Thyroid gland (tissue), 4 donors: ENCODE results near the gene MYO19. TPM values are rescaled to one million over a fixed set of nuclear protein-coding genes. Genes with fewer than 3 reads are reported as not detected.

Experiments
- DNase-seq, 2 donors: peaks; one replicate each; pipeline ENCODE4 v3.0.0-alpha.2; 2019
- H3K27ac ChIP-seq, 3 donors: fragments of 200-600 bp; sonication (generic); 1 replicate in 2 of 3; 2 replicates in 1 of 3; pipeline ENCODE4 v1.5.1; 2016 to 2019; ENCODE audit warnings: mild to moderate bottlenecking in 1 of 3, moderate library complexity in 1 of 3
- H3K27me3 ChIP-seq: fragments of 200-600 bp; sonication (generic); one replicate; pipeline ENCODE4 v1.5.1; 2019
- H3K36me3 ChIP-seq, 2 donors: fragments of 200-600 bp; sonication (generic); one replicate each; pipeline ENCODE4 v1.5.1; 2016 to 2019
- H3K4me1 ChIP-seq, 2 donors: fragments of 200-600 bp; sonication (generic); one replicate each; pipeline ENCODE4 v1.5.1; 2017 to 2019
- H3K4me3 ChIP-seq, 3 donors: fragments of 200-600 bp; sonication (generic); replicated peaks in 1 of 3; 1 replicate in 2 of 3; 2 replicates in 1 of 3; pipeline ENCODE4 v1.5.1; 2016; ENCODE audit warnings: mild to moderate bottlenecking in 1 of 3
- H3K9me3 ChIP-seq: fragments of 200-600 bp; sonication (generic); one replicate; pipeline ENCODE4 v1.5.1; 2017
- CTCF ChIP-seq, 6 experiments: fragments of 200-600 bp in 3 of 6; fragments of 450-650 bp in 3 of 6; sonication (generic) in 3 of 6; IDR thresholded peaks; one replicate each; pipeline ENCODE4 v1.5.1; 2016 to 2019; ENCODE audit warnings: antibody characterized with exemption in 6 of 6, mild to moderate bottlenecking in 2 of 6, inconsistent platforms in 1 of 6, moderate library complexity in 1 of 6
- POLR2A ChIP-seq, 2 donors: fragments of 450-650 bp; IDR thresholded peaks; one replicate each; pipeline ENCODE4 v1.6.1; 2017; ENCODE audit warnings: antibody characterized with exemption in 2 of 2, mild to moderate bottlenecking in 2 of 2, moderate library complexity in 1 of 2
- WGBS, 2 donors: methylation state at CpG; one replicate each; pipeline ENCODE4 v1.1.5; 2017; 5-methylcytosine and 5-hydroxymethylcytosine counted together
- intact Hi-C: fragments of 100-400 bp; cut with DNase I; formaldehyde crosslinking; loops from one replicate; pipeline ENCODE4 v1.15.1; 2023
- total RNA-seq, 4 donors: library from RNA; depleted of rRNA; stranded (reverse); fragments of >200 nt; gene quantifications; one replicate each; pipeline ENCODE4 v1.2.3, GENCODE V29; 2016

The MYO19 gene
- total RNA-seq, 4 donors from 2014 or later = 45.6 to 80.0 (median 64.5) TPM

GRCh38 chr17:36532435-36532975 lies 2.2 kb downstream of the MYO19 start:
- no peak for DNase-seq
- 92 to 100% methylated on average over 2 of the region's 2 CpGs for WGBS, 2 donors
- intact Hi-C loops = no loop called here
- no peak overlapping the region for H3K27ac ChIP-seq
- no peak overlapping the region for H3K4me3 ChIP-seq
- peaks cover 5 to 10% of the 10 kb centered on the region in 2 donors for H3K4me1 ChIP-seq
- no peaks in the 10 kb centered on the region for H3K27me3 ChIP-seq
- no peaks in the 10 kb centered on the region for H3K9me3 ChIP-seq
- peaks cover 4 to 17% of the 10 kb centered on the region in 2 donors for H3K36me3 ChIP-seq
- no peak for TF ChIP-seq CTCF (IDR thresholded peaks at IDR 0.05)
- TF ChIP-seq POLR2A (IDR thresholded peaks at IDR 0.05) = no peak

GRCh38 chr17:36529121-36529520 lies 5.5 kb downstream of the MYO19 start:
- Histone ChIP-seq H3K4me1 (peaks cover 0 to 4% of the 10 kb centered on the region in 2 donors), H3K9me3 (no peaks in the 10 kb centered on the region), H3K4me3 (no peak overlapping the region), H3K27ac (no peak overlapping the region), H3K36me3 (peaks cover 18 to 25% of the 10 kb centered on the region in 2 donors), H3K27me3 (no peaks in the 10 kb centered on the region)
- intact Hi-C loops = no loop called here
- DNase-seq = no peak
- TF ChIP-seq POLR2A (IDR thresholded peaks at IDR 0.05) = no peak
- no peak for TF ChIP-seq CTCF (IDR thresholded peaks at IDR 0.05)

GRCh38 chr17:36527621-36528250 lies 6.9 kb downstream of the MYO19 start:
- H3K27ac ChIP-seq = no peak overlapping the region
- DNase-seq = no peak
- 92 to 96% methylated on average over 3 to 7 of the region's 7 CpGs for WGBS, 2 donors
- intact Hi-C loops = no loop called here
- H3K27me3 ChIP-seq = no peaks in the 10 kb centered on the region
- H3K9me3 ChIP-seq = no peaks in the 10 kb centered on the region
- peaks cover 13 to 25% of the 10 kb centered on the region in 2 donors for H3K36me3 ChIP-seq
- TF ChIP-seq POLR2A (IDR thresholded peaks at IDR 0.05) (no peak), CTCF (IDR thresholded peaks at IDR 0.05) (no peak)
- H3K4me3 ChIP-seq = no peak overlapping the region
- no peaks in the 10 kb centered on the region for H3K4me1 ChIP-seq

GRCh38 chr17:36525888-36526287 lies 8.8 kb downstream of the MYO19 start:
- Histone ChIP-seq H3K4me1 (no peaks in the 10 kb centered on the region), H3K36me3 (peaks cover 6 to 25% of the 10 kb centered on the region in 2 donors), H3K9me3 (no peaks in the 10 kb centered on the region), H3K27ac (no peak overlapping the region), H3K4me3 (no peak overlapping the region), H3K27me3 (no peaks in the 10 kb centered on the region)
- no peak for DNase-seq
- intact Hi-C loops = no loop called here
- TF ChIP-seq POLR2A (IDR thresholded peaks at IDR 0.05) (no peak), CTCF (IDR thresholded peaks at IDR 0.05) (no peak)
- WGBS, 2 donors = 94 to 98% methylated on average over 6 of the region's 6 CpGs

- TF ChIP-seq CTCF (IDR thresholded peaks at IDR 0.05) (no peak), POLR2A (IDR thresholded peaks at IDR 0.05) (no peak)
- Histone ChIP-seq H3K9me3 (no peaks in the 10 kb centered on the region), H3K4me1 (no peaks in the 10 kb centered on the region), H3K4me3 (no peak overlapping the region), H3K36me3 (peaks cover 6 to 25% of the 10 kb centered on the region in 2 donors), H3K27me3 (no peaks in the 10 kb centered on the region), H3K27ac (no peak overlapping the region)
- 71 to 74% methylated on average over 2 of the region's 2 CpGs for WGBS, 2 donors
- DNase-seq = no peak
- intact Hi-C loops = no loop called here
These were observed 9.6 kb downstream of the MYO19 start for GRCh38 chr17:36525113-36525512.
